HCT116 (cell line): ENCODE results near the gene GPI. TPM values are rescaled to one million over a fixed set of nuclear protein-coding genes. Genes with fewer than 3 reads are reported as not detected.

ENCODE experiments used
- ATAC-seq: fragments of 200-7000 bp; cut with Tn5 transposase; 2 replicates; pipeline ENCODE4 v1.9.1; 2020; ENCODE audit warnings: mild to moderate bottlenecking, moderate library complexity
- BruUV-seq: library from RNA; stranded (reverse); fragments of 400-500 nt; replicated peaks from 2 replicates; lab custom pipeline; 2021; lab: Mats Ljungman, UMichigan
- CTCF ChIA-PET: fragments of 300-600 bp; sonication (Branson Sonifier 250); formaldehyde crosslinking; loops from one replicate; lab custom pipeline; 2021; ENCODE audit warnings: antibody characterized with exemption; lab: Charles Lee
- POLR2A ChIA-PET: fragments of 300-600, 350-600 bp; sonication (Branson Sonifier 250); formaldehyde crosslinking; loops from one replicate; lab custom pipeline; 2021; ENCODE audit warnings: antibody characterized with exemption; lab: Charles Lee
- RAD21 ChIA-PET, 2 experiments: fragments of 300-600 bp; sonication (Branson Sonifier 250); formaldehyde crosslinking; loops; one replicate each; lab custom pipeline; 2023; ENCODE audit warnings: low total read pairs in 2 of 2; ENCODE audit not compliant: uncharacterized antibody in 2 of 2, unreplicated experiment in 2 of 2, low non-redundant PET in 1 of 2; lab: Charles Lee
- DNase-seq: peaks from one replicate; pipeline ENCODE4 v3.0.0-alpha.2; 2010; ENCODE audit warnings: low read depth, low spot score
- H2AFZ ChIP-seq: fragments of 200-600 bp; shearing (Covaris generic), sonication (generic); 2 replicates; pipeline ENCODE4 v1.6.1; 2017; ENCODE audit warnings: low read depth, mixed run types, mixed read lengths, antibody characterized with exemption, low read length; ENCODE audit not compliant: poor library complexity, severe bottlenecking
- H3K27ac ChIP-seq: 2 replicates; pipeline ENCODE4 v1.5.1; 2012; ENCODE audit warnings: low read depth, low read length
- H3K27me3 ChIP-seq: fragments of 200-600 bp; sonication (generic); 2 replicates; pipeline ENCODE4 v1.6.1; 2016; ENCODE audit warnings: mixed run types, low read length, mixed read lengths; ENCODE audit not compliant: insufficient read depth
- H3K36me3 ChIP-seq, 2 experiments: fragments of 200-500 bp in 1 of 2; fragments of 200-600 bp in 1 of 2; sonication (Bioruptor generic) in 1 of 2; sonication (generic) in 1 of 2; 2 replicates each; pipeline versions ENCODE4 v1.5.1 to v1.6.1; 2014 to 2016; ENCODE audit warnings: low read length in 2 of 2, inconsistent platforms in 1 of 2, mixed read lengths in 1 of 2, mixed run types in 1 of 2; ENCODE audit not compliant: insufficient read depth in 2 of 2, control insufficient read depth in 1 of 2
- H3K4me1 ChIP-seq, 2 experiments: fragments of 200-600 bp in 1 of 2; sonication (generic) in 1 of 2; 2 replicates each; pipeline versions ENCODE4 v1.5.1 to v1.6.1; 2012 to 2017; ENCODE audit warnings: low read length in 2 of 2, inconsistent platforms in 1 of 2, mild to moderate bottlenecking in 1 of 2, mixed read lengths in 1 of 2, mixed run types in 1 of 2, moderate library complexity in 1 of 2; ENCODE audit not compliant: insufficient read depth in 2 of 2, control insufficient read depth in 1 of 2
- H3K4me2 ChIP-seq: fragments of 200-600 bp; sonication (generic); 2 replicates; pipeline ENCODE4 v1.6.1; 2017; ENCODE audit warnings: mixed run types, low read length, mixed read lengths
- H3K4me3 ChIP-seq, 2 experiments: fragments of 200-600 bp in 1 of 2; sonication (generic) in 1 of 2; replicated peaks in 1 of 2; 2 replicates each; pipeline ENCODE4 v1.5.1; 2011 to 2016; ENCODE audit warnings: low read length in 2 of 2, control low read depth in 1 of 2, low read depth in 1 of 2, mild to moderate bottlenecking in 1 of 2, mixed read lengths in 1 of 2, mixed run types in 1 of 2
- H3K79me2 ChIP-seq: fragments of 200-600 bp; sonication (generic); 2 replicates; pipeline ENCODE4 v1.6.1; 2017; ENCODE audit warnings: mild to moderate bottlenecking, mixed run types, low read length, moderate library complexity, mixed read lengths; ENCODE audit not compliant: insufficient read depth
- H3K9ac ChIP-seq: fragments of 200-600 bp; sonication (generic); 2 replicates; pipeline ENCODE4 v1.6.1; 2016; ENCODE audit warnings: low read length, mixed read lengths
- H3K9me2 ChIP-seq: fragments of 200-600 bp; sonication (generic), shearing (Covaris generic); 2 replicates; pipeline ENCODE4 v1.6.1; 2017; ENCODE audit warnings: mixed run types, mild to moderate bottlenecking, moderate library complexity; ENCODE audit not compliant: insufficient read depth
- H3K9me3 ChIP-seq, 2 experiments: fragments of 200-500 bp in 1 of 2; fragments of 200-600 bp in 1 of 2; sonication (Bioruptor generic) in 1 of 2; sonication (generic) in 1 of 2; 2 replicates each; pipeline ENCODE4 v1.6.1; 2014 to 2017; ENCODE audit warnings: low read length in 2 of 2, mixed read lengths in 2 of 2, inconsistent platforms in 1 of 2, low read depth in 1 of 2, mild to moderate bottlenecking in 1 of 2, mixed run types in 1 of 2, moderate library complexity in 1 of 2; ENCODE audit not compliant: control insufficient read depth in 1 of 2, insufficient read depth in 1 of 2
- H4K20me1 ChIP-seq: fragments of 200-600 bp; sonication (generic), shearing (Covaris generic); 2 replicates; pipeline ENCODE4 v1.6.1; 2017; ENCODE audit warnings: mixed run types, mild to moderate bottlenecking, moderate library complexity; ENCODE audit not compliant: insufficient read depth
- CBX3 ChIP-seq: IDR thresholded peaks from 2 replicates; pipeline ENCODE4 v1.6.1; 2012; ENCODE audit warnings: low read depth
- CEBPB ChIP-seq: IDR thresholded peaks from 2 replicates; pipeline ENCODE4 v1.6.1; 2012; ENCODE audit warnings: low read depth
- CTCF ChIP-seq, 3 experiments: fragments of 200-600 bp in 1 of 3; sonication (generic) in 1 of 3; IDR thresholded peaks in 2 of 3; conservative IDR thresholded peaks in 1 of 3; 2 replicates each; pipeline ENCODE4 v1.5.1; 2012 to 2017; ENCODE audit warnings: low read depth in 2 of 3, low read length in 2 of 3, antibody characterized with exemption in 1 of 3, borderline replicate concordance in 1 of 3, control low read depth in 1 of 3, mild to moderate bottlenecking in 1 of 3, mixed read lengths in 1 of 3, mixed run types in 1 of 3, moderate library complexity in 1 of 3; ENCODE audit not compliant: insufficient read depth in 1 of 3
- EGR1 ChIP-seq: IDR thresholded peaks from 2 replicates; pipeline ENCODE4 v1.6.1; 2012; ENCODE audit warnings: low read depth
- EZH2phosphoT487 ChIP-seq: fragments of 200-600 bp; IDR thresholded peaks from 2 replicates; pipeline ENCODE4 v1.6.1; 2018; ENCODE audit warnings: antibody characterized with exemption, borderline replicate concordance
- JUND ChIP-seq: IDR thresholded peaks from 2 replicates; pipeline ENCODE4 v1.6.1; 2012
- MAX ChIP-seq: IDR thresholded peaks from 2 replicates; pipeline ENCODE4 v1.6.1; 2012
- POLR2AphosphoS5 ChIP-seq: IDR thresholded peaks from 2 replicates; pipeline ENCODE4 v1.6.1; 2011; ENCODE audit warnings: mild to moderate bottlenecking, low read depth, low read length, moderate library complexity
- RAD21 ChIP-seq: IDR thresholded peaks from 2 replicates; pipeline ENCODE4 v1.6.1; 2012; ENCODE audit warnings: low read depth, mild to moderate bottlenecking
- SRF ChIP-seq: IDR thresholded peaks from 2 replicates; pipeline ENCODE4 v1.6.1; 2012; ENCODE audit warnings: low read depth
- YY1 ChIP-seq: IDR thresholded peaks from 2 replicates; pipeline ENCODE4 v1.6.1; 2011; ENCODE audit warnings: low read length, low read depth, moderate library complexity, mild to moderate bottlenecking; ENCODE audit not compliant: insufficient replicate concordance; ENCODE audit errors: extremely low read depth
- ZBTB33 ChIP-seq: IDR thresholded peaks from 2 replicates; pipeline ENCODE4 v1.6.1; 2011; ENCODE audit warnings: mild to moderate bottlenecking, low read length, moderate library complexity; ENCODE audit not compliant: insufficient replicate concordance; ENCODE audit errors: extremely low read depth
- ZFX ChIP-seq: fragments of 450-650 bp; IDR thresholded peaks from 2 replicates; pipeline ENCODE4 v1.6.1; 2017
- ZNF274 ChIP-seq: fragments of 200-500 bp; sonication (Bioruptor generic); IDR thresholded peaks from 2 replicates; pipeline ENCODE4 v1.6.1; 2014; ENCODE audit warnings: mild to moderate bottlenecking, low read depth, low read length, inconsistent platforms
- intact Hi-C: fragments of 100-400 bp; cut with micrococcal nuclease; formaldehyde crosslinking; loops from 2 replicates; pipeline ENCODE4 v1.10.0; 2022
- total RNA-seq: library from RNA; stranded (reverse); gene quantifications from one replicate; pipeline ENCODE4 v1.2.1, GENCODE V29; 2021; ENCODE audit not compliant: unreplicated experiment

The GPI gene
- total RNA-seq, 1 experiment from 2014 or later: 787 TPM

GRCh38 chr19:34337739-34338138, 27.3 kb upstream of the GPI start (continued):
- TF ChIP-seq CTCF (IDR thresholded peaks at IDR 0.05 in 2 of 3, conservative IDR thresholded peaks at IDR 0.05 in 1 of 3; ENCODE audit: borderline replicate concordance in 1 of 3, insufficient read depth in 1 of 3, low read depth in 2 of 3, low read length in 2 of 3): no peak
- no peak for TF ChIP-seq JUND
- TF ChIP-seq EZH2phosphoT487: no peak

GRCh38 chr19:34341935-34342680, 22.9 kb upstream of the GPI start:
- H3K36me3 ChIP-seq: peaks cover 17 to 26% of the 10 kb centered on the region in 2 experiments
- no peaks in the 10 kb centered on the region for H4K20me1 ChIP-seq
- no peak overlapping the region for H3K4me3 ChIP-seq
- H3K4me2 ChIP-seq: no peak overlapping the region
- no peak overlapping the region for H3K27ac ChIP-seq
- CTCF ChIA-PET: no interaction called here
- H2AFZ ChIP-seq: no peak overlapping the region
- H3K27me3 ChIP-seq: no peaks in the 10 kb centered on the region
- no peak for TF ChIP-seq JUND
- TF ChIP-seq CBX3: no peak
- no peak for TF ChIP-seq ZNF274
- no peak for TF ChIP-seq YY1
- no peak for TF ChIP-seq MAX
- no peak for TF ChIP-seq RAD21
- TF ChIP-seq POLR2AphosphoS5: no peak
- TF ChIP-seq ZBTB33: no peak
- no peak for TF ChIP-seq CEBPB
- TF ChIP-seq SRF: no peak
- no peak for TF ChIP-seq CTCF (IDR thresholded peaks at IDR 0.05 in 2 of 3, conservative IDR thresholded peaks at IDR 0.05 in 1 of 3; ENCODE audit: borderline replicate concordance in 1 of 3, insufficient read depth in 1 of 3, low read depth in 2 of 3, low read length in 2 of 3)
- TF ChIP-seq EGR1: no peak
- TF ChIP-seq ZFX: no peak
- intact Hi-C loops: no loop called here
- POLR2A ChIA-PET: no interaction called here
- no peak for ATAC-seq
- no peaks in the 10 kb centered on the region for H3K9me3 ChIP-seq
- TSS peak; percentile 33 for BruUV-seq
- RAD21 ChIA-PET: no interaction called here
- no peaks in the 10 kb centered on the region for H3K4me1 ChIP-seq
- no peaks in the 10 kb centered on the region for H3K79me2 ChIP-seq
- DNase-seq: no peak
- no peak overlapping the region for H3K9ac ChIP-seq
- no peaks in the 10 kb centered on the region for H3K9me2 ChIP-seq
